ENCODE measurements around the gene PFKFB3. TPM values are rescaled to one million over a fixed set of nuclear protein-coding genes. Genes with fewer than 3 reads are reported as not detected.
"Not testable (repeated sequence)": the region's sequence is repeated elsewhere in the genome, so short reads cannot be mapped to it uniquely, and the experiment has no call there.

The PFKFB3 gene
- total RNA-seq, 2 experiments from 2014 or later = 93.0 to 97.3 TPM

DNA sequence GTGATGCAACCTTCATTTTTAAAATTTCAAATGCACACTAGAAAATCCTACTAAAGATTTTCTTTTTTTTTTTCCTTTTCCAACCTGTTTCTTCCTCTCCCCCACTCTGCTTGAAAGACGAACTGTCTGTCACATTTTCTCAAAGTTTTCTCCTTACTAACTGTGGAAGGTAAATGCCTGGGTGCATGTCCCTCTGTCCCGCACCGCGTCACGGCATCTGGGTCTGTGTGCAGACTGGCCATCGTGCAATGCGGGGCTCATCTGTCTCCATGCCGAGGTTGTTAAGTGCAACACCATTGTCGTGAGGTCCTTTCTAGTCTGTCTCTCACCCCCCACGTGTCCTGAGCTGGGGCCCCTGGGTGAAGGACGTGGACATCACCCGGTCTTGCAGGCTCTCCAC lies 28.4 kb downstream of the PFKFB3 start:
- peaks cover 73% of the 10 kb centered on the region for H3K36me3 Mint-ChIP-seq (ENCODE audit: low read depth)
- CTCF ChIA-PET = no interaction called here
- POLR2A ChIA-PET = no interaction called here

DNA sequence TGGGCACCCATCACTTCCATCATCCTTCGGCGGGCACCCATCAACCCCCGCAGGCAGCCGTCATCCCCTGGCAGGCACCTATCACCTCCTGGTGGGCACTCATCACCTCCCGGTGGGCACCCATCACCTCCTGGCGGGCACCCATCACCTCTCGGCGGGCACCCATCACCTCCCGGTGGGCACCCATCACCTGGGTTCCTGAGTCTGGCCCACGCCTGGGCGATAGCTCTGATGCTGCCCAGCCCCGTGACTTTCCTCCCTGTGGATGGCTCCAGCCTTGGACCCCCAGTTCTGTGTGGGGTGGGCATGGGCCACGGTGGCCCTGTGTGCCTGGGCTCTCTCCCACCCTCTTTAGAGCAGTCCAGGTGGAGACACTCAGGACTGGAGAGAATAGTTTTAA lies 29.0 kb downstream of the PFKFB3 start:
- Mint-ChIP-seq H3K4me3 (no peak overlapping the region), H3K36me3 (ENCODE audit: low read depth) (peaks cover 73% of the 10 kb centered on the region), H3K9me3 (ENCODE audit: insufficient read depth) (no peaks in the 10 kb centered on the region), H3K4me1 (ENCODE audit: low read depth) (peaks cover 21% of the 10 kb centered on the region), H3K27ac (peak overlapping the region; percentile 60), H3K27me3 (ENCODE audit: low read depth) (no peaks in the 10 kb centered on the region)
- DNase-seq (no peak), ATAC-seq (no peak)
- CTCF ChIA-PET = no interaction called here
- POLR2A ChIA-PET = interaction anchor here (1.1 kb wide), 1 partner anchor 116 kb away, joined by 3 read pairs; no protein-coding TSS in a partner anchor

More for the DNA sequence above, 28.4 kb downstream of the PFKFB3 start:
- ATAC-seq (no peak), DNase-seq (no peak)
- Mint-ChIP-seq H3K27ac (peak overlapping the region; percentile 47), H3K27me3 (ENCODE audit: low read depth) (no peaks in the 10 kb centered on the region), H3K4me3 (no peak overlapping the region), H3K9me3 (ENCODE audit: insufficient read depth) (no peaks in the 10 kb centered on the region), H3K4me1 (ENCODE audit: low read depth) (peaks cover 26% of the 10 kb centered on the region)

DNA sequence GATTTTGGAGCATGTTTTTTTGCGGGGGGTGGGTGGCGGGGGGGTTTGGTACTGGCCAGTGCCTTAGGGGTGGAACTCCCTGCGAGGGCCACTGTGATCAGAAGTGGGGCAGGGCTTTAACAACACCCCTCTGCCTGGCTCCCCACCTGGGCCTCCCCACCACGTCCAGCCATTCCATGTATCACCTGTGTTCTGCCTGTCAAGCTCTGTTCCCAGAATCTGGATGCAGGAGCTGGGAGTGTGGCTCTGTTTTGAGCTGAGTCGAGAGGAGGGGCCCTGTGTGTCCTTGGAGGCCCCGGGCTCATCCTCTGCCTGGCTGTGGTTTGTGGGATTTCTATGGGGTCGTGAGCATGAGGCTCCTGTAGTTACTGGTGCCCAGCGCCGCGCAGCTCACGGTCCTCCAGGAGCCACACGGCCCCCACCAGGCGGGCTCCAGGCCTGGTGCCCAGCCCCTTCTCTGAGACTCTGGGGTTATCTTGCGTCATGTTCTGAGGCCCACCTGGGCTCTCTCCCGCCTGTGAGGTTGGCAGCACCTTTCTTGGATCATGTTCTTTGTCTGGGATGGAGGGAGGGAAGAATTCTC lies 29.6 kb downstream of the PFKFB3 start:
- ChIA-PET POLR2A (interaction anchor here (1.1 kb wide), 1 partner anchor 116 kb away, joined by 3 read pairs; no protein-coding TSS in a partner anchor), CTCF (interaction anchor here (1.1 to 1.2 kb wide), 2 partner anchors 169 to 174 kb away, joined by 3 to 4 read pairs; no protein-coding TSS in a partner anchor)
- H3K4me1 Mint-ChIP-seq (ENCODE audit: low read depth) = peaks cover 25% of the 10 kb centered on the region
- peak overlapping the region; percentile 43 for H3K27ac Mint-ChIP-seq
- no peaks in the 10 kb centered on the region for H3K27me3 Mint-ChIP-seq (ENCODE audit: low read depth)
- DNase-seq (no peak), ATAC-seq (no peak)
- H3K9me3 Mint-ChIP-seq (ENCODE audit: insufficient read depth) = no peaks in the 10 kb centered on the region
- H3K36me3 Mint-ChIP-seq (ENCODE audit: low read depth) = peaks cover 76% of the 10 kb centered on the region
- no peak overlapping the region for H3K4me3 Mint-ChIP-seq

DNA sequence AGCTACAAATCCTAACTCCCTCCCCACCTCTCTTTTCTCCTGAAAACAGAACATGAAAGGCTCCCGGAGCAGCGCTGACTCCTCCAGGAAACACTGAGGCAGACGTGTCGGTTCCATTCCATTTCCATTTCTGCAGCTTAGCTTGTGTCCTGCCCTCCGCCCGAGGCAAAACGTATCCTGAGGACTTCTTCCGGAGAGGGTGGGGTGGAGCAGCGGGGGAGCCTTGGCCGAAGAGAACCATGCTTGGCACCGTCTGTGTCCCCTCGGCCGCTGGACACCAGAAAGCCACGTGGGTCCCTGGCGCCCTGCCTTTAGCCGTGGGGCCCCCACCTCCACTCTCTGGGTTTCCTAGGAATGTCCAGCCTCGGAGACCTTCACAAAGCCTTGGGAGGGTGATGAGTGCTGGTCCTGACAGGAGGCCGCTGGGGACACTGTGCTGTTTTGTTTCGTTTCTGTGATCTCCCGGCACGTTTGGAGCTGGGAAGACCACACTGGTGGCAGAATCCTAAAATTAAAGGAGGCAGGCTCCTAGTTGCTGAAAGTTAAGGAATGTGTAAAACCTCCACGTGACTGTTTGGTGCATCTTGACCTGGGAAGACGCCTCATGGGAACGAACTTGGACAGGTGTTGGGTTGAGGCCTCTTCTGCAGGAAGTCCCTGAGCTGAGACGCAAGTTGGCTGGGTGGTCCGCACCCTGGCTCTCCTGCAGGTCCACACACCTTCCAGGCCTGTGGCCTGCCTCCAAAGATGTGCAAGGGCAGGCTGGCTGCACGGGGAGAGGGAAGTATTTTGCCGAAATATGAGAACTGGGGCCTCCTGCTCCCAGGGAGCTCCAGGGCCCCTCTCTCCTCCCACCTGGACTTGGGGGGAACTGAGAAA lies 30.4 kb downstream of the PFKFB3 start:
- CTCF ChIA-PET = interaction anchor here (1.1 to 1.2 kb wide), 2 partner anchors 169 to 173 kb away, joined by 3 to 4 read pairs; no protein-coding TSS in a partner anchor

DNA sequence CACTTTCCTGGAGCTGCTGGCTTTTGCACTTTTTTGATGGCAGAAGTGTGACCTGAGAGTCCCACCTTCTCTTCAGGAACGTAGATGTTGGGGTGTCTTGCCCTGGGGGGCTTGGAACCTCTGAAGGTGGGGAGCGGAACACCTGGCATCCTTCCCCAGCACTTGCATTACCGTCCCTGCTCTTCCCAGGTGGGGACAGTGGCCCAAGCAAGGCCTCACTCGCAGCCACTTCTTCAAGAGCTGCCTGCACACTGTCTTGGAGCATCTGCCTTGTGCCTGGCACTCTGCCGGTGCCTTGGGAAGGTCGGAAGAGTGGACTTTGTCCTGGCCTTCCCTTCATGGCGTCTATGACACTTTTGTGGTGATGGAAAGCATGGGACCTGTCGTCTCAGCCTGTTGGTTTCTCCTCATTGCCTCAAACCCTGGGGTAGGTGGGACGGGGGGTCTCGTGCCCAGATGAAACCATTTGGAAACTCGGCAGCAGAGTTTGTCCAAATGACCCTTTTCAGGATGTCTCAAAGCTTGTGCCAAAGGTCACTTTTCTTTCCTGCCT lies 31.1 kb downstream of the PFKFB3 start:
- Mint-ChIP-seq H3K4me1 (ENCODE audit: low read depth) (peaks cover 18% of the 10 kb centered on the region), H3K4me3 (no peak overlapping the region), H3K27ac (no peak overlapping the region), H3K9me3 (ENCODE audit: insufficient read depth) (peaks cover 2% of the 10 kb centered on the region), H3K36me3 (ENCODE audit: low read depth) (peaks cover 71% of the 10 kb centered on the region), H3K27me3 (ENCODE audit: low read depth) (no peaks in the 10 kb centered on the region)
- POLR2A ChIA-PET = interaction anchor here (1.0 kb wide), 1 partner anchor 70 kb away, joined by 3 read pairs; no protein-coding TSS in a partner anchor
- CTCF ChIA-PET = interaction anchor here (1.2 to 2.9 kb wide), 2 partner anchors 9 to 167 kb away, joined by 3 to 10 read pairs; no protein-coding TSS in a partner anchor
- ATAC-seq (no peak), DNase-seq (no peak)

More for the DNA sequence above, 30.4 kb downstream of the PFKFB3 start:
- no peak for DNase-seq
- H3K9me3 Mint-ChIP-seq (ENCODE audit: insufficient read depth) = no peaks in the 10 kb centered on the region
- H3K27me3 Mint-ChIP-seq (ENCODE audit: low read depth) = no peaks in the 10 kb centered on the region
- H3K27ac Mint-ChIP-seq = no peak overlapping the region
- no peak overlapping the region for H3K4me3 Mint-ChIP-seq
- POLR2A ChIA-PET = interaction anchor here (1.1 kb wide), 1 partner anchor 115 kb away, joined by 3 read pairs; no protein-coding TSS in a partner anchor
- peaks cover 22% of the 10 kb centered on the region for H3K4me1 Mint-ChIP-seq (ENCODE audit: low read depth)
- H3K36me3 Mint-ChIP-seq (ENCODE audit: low read depth) = peaks cover 75% of the 10 kb centered on the region
- no peak for ATAC-seq

DNA sequence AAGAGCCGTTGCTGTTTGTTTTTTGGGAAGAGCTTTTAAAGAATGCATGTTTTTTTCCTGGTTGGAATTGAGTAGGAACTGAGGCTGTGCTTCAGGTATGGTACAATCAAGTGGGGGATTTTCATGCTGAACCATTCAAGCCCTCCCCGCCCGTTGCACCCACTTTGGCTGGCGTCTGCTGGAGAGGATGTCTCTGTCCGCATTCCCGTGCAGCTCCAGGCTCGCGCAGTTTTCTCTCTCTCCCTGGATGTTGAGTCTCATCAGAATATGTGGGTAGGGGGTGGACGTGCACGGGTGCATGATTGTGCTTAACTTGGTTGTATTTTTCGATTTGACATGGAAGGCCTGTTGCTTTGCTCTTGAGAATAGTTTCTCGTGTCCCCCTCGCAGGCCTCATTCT lies 31.6 kb downstream of the PFKFB3 start:
- ChIA-PET CTCF (interaction anchor here (0.9 to 2.9 kb wide), 3 partner anchors 10 to 167 kb away, joined by 3 to 10 read pairs (median 3); no protein-coding TSS in a partner anchor), POLR2A (interaction anchor here (1.0 kb wide), 1 partner anchor 71 kb away, joined by 3 read pairs; no protein-coding TSS in a partner anchor)
- H3K36me3 Mint-ChIP-seq (ENCODE audit: low read depth) = peaks cover 77% of the 10 kb centered on the region

DNA sequence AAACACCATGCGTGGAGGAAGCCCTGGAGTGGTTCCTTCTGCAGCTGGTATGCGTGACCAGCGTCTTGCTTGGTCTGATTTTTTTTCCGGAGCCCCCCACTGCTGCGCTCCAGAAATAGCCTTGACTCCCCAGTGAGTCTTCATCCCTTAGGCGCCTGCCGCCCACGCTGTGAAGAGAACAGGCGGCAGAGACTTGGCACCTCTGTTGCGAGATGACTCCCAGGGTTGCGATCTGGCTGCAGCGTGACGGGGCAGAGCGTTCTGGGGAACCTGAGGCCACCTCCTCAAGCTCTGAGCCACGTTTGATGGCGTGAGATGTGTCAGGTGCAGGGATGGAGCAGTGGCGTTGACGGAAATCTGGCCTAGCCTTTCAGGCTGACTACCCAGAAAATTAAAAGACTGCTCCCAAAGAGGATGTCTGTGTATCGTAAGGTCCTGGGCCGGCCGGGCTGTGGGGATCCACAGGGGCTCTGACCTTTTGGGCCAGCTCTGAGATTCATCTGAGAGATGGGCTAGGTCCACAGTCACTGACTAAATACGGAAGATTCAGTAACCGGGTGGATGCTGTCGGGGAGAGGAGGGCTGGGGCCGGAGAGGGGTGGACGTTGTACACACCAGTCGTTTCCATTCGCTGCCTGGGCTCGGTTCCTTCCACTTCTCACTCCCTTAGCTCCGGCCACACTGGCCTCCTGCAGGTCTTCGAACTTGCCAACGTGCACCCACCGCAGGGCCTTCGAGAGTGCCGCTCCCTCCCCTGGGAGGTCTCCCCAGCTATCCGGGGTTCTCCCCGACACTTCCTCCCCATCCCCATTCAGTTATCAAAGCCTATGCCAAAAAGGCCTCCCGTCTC lies 33.8 kb downstream of the PFKFB3 start:
- Mint-ChIP-seq H3K36me3 (ENCODE audit: low read depth) (peaks cover 75% of the 10 kb centered on the region), H3K9me3 (ENCODE audit: insufficient read depth) (peaks cover 5% of the 10 kb centered on the region), H3K27ac (no peak overlapping the region), H3K4me1 (ENCODE audit: low read depth) (peaks cover 42% of the 10 kb centered on the region), H3K27me3 (ENCODE audit: low read depth) (no peaks in the 10 kb centered on the region), H3K4me3 (no peak overlapping the region)
- no peak for DNase-seq
- POLR2A ChIA-PET = no interaction called here
- ATAC-seq = no peak
- CTCF ChIA-PET = interaction anchor here (1.1 to 2.9 kb wide), 3 partner anchors 165 to 170 kb away, joined by 3 to 10 read pairs (median 5); no protein-coding TSS in a partner anchor

More for the DNA sequence above, 31.6 kb downstream of the PFKFB3 start:
- no peak overlapping the region for H3K4me3 Mint-ChIP-seq
- no peak for DNase-seq
- no peak overlapping the region for H3K27ac Mint-ChIP-seq
- no peaks in the 10 kb centered on the region for H3K27me3 Mint-ChIP-seq (ENCODE audit: low read depth)
- H3K4me1 Mint-ChIP-seq (ENCODE audit: low read depth) = peaks cover 21% of the 10 kb centered on the region
- ATAC-seq = no peak
- peaks cover 5% of the 10 kb centered on the region for H3K9me3 Mint-ChIP-seq (ENCODE audit: insufficient read depth)

DNA sequence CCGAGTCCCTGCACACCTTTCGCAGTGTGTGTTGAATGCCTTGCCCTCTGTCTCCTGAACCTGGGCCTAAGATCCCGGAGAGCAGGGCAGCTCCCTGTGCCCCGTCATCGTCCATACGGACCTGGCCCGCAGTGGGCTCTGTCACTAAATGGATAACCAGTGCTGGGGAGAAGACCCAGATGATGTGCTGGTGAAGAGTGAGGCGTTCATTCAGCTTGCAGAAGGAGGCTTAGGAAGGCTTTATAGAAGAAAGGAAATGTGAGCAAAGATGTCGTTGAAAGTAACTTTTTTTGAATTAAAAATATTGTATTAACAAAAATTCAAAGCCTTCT lies 34.4 kb downstream of the PFKFB3 start:
- ChIA-PET CTCF (interaction anchor here (1.4 kb wide), 1 partner anchor 165 kb away, joined by 5 read pairs; no protein-coding TSS in a partner anchor), POLR2A (no interaction called here)
- Mint-ChIP-seq H3K9me3 (ENCODE audit: insufficient read depth) (peaks cover 5% of the 10 kb centered on the region), H3K36me3 (ENCODE audit: low read depth) (peaks cover 73% of the 10 kb centered on the region), H3K4me3 (no peak overlapping the region), H3K4me1 (ENCODE audit: low read depth) (peaks cover 47% of the 10 kb centered on the region), H3K27me3 (ENCODE audit: low read depth) (no peaks in the 10 kb centered on the region), H3K27ac (peak overlapping the region; percentile 53)
- no peak for ATAC-seq
- no peak for DNase-seq

DNA sequence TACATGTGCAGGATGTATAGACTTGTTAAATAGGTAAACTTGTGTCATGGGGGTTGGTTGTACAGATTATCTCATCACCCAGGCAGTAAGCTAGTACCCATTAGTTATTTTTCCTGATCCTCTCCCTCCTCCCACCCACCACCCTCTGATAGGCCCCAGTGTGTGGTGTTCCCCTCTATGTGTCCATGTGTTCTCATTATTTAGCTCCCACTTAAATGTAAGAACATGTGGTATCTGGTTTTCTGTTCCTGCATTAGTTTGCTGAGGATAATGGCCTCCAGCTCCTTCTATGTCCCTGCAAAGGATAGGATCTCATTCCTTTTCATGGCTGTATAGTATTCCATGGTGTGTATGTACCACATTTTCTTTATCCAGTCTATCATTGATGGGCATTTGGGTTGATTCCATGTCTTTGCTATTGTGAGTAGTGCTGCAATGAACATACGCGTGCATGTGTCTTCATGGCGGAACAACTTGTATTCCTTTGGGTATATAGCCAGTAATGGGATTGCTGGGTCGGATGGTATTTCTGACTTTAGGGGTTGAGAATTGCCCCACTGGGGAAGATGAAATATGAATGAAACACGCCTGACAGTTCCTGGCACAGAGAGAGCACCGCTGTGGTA lies 36.0 kb downstream of the PFKFB3 start:
- H3K27ac Mint-ChIP-seq = peak overlapping the region; percentile 67
- peak overlapping the region; percentile 50 for H3K4me3 Mint-ChIP-seq
- not testable (repeated sequence) for ATAC-seq; H3K27me3 Mint-ChIP-seq (ENCODE audit: low read depth); H3K9me3 Mint-ChIP-seq (ENCODE audit: insufficient read depth); DNase-seq
- ChIA-PET POLR2A (interaction anchor here (1.0 to 1.3 kb wide), 2 partner anchors 11 to 36 kb away, joined by 4 read pairs; partner anchors contain the start of gene PFKFB3), CTCF (interaction anchor here (0.7 to 1.6 kb wide), 2 partner anchors 45 to 163 kb away, joined by 3 to 6 read pairs; no protein-coding TSS in a partner anchor)
- H3K4me1 Mint-ChIP-seq (ENCODE audit: low read depth) = peaks cover 48% of the 10 kb centered on the region
- H3K36me3 Mint-ChIP-seq (ENCODE audit: low read depth) = peaks cover 64% of the 10 kb centered on the region

DNA sequence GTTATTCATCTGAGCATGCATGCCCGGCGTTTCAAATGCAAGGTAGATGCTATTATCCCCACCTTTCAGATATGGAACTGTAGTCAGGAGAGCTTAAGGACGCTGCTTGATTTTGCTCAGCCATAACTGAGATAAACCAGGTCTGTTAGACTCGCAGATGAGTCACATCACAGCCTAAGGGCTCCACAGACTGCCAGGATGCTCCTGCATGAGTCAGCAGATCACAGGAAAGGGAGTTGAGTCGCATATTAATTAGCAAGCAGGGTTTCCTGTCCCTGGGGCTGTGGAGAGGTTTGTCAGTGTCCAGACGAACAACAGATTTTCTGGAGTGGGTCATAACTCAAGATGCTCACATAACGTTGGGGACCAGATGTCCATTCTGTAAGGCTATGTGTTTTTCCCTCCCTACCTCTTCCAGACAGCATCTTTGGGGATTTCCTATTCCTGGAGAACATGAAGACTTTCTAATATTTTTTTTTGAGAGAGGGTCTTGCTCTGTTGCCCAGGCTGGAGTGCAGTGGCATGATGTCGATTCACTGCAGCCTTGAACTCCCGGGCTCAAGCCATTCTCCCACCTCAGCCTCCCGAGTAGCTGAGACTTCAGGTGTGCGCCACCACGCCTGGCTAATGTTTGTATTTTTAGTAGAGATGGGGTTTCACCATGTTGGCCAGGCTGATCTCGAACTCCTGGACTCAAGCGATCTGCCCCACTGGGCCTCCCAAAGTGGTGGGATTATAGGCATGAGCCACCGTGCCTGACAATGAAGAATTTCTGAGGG lies 36.7 kb downstream of the PFKFB3 start:
- Mint-ChIP-seq H3K9me3 (ENCODE audit: insufficient read depth) (peaks cover 5% of the 10 kb centered on the region), H3K36me3 (ENCODE audit: low read depth) (peaks cover 57% of the 10 kb centered on the region), H3K27ac (peak overlapping the region; percentile 67), H3K4me1 (ENCODE audit: low read depth) (peaks cover 51% of the 10 kb centered on the region), H3K4me3 (peak overlapping the region; percentile 50), H3K27me3 (ENCODE audit: low read depth) (no peaks in the 10 kb centered on the region)
- DNase-seq (peak; percentile 82), ATAC-seq (peak; percentile 94)
- ChIA-PET POLR2A (interaction anchor here (1.0 kb wide), 1 partner anchor 37 kb away, joined by 4 read pairs; the partner anchor contains the start of gene PFKFB3), CTCF (interaction anchor here (0.7 to 1.6 kb wide), 2 partner anchors 44 to 162 kb away, joined by 3 to 6 read pairs; no protein-coding TSS in a partner anchor)

All from activated CD8-positive, alpha-beta T cell treated with anti-CD3 and anti-CD28 coated beads, Interleukin-2, amount 10 ng/mL, durations not matched to agents 7 days and 5 days (primary cell).